HEK293 (cell line): ENCODE results near the gene CD177.

ENCODE experiments used
- CTCF ChIA-PET: fragments of 350-600 bp; formaldehyde crosslinking; extraction: SDS; loops from one replicate; lab custom pipeline; 2021; ENCODE audit warnings: antibody characterized with exemption; lab: Yijun Ruan, JAX
- POLR2A ChIA-PET: fragments of 300-600 bp; formaldehyde crosslinking; extraction: SDS; loops from one replicate; lab custom pipeline; 2020; ENCODE audit warnings: antibody characterized with exemption, inconsistent platforms; lab: Yijun Ruan, JAX
- H3K27ac ChIP-seq: fragments of 200-500 bp; sonication (Bioruptor generic); 2 replicates; pipeline ENCODE4 v1.5.1; 2014; ENCODE audit warnings: low read depth, low read length, control low read depth, inconsistent platforms; ENCODE audit errors: extremely low read depth
- H3K36me3 ChIP-seq, 2 experiments: fragments of 200-500 bp in 1 of 2; sonication (Bioruptor generic) in 1 of 2; 1 replicate in 1 of 2; 2 replicates in 1 of 2; pipeline ENCODE4 v1.5.1; 2014 to 2017; ENCODE audit warnings: inconsistent platforms in 2 of 2, low read length in 2 of 2; ENCODE audit not compliant: control insufficient read depth in 2 of 2, insufficient read depth in 1 of 2
- H3K4me1 ChIP-seq: fragments of 200-500 bp; sonication (Bioruptor generic); 2 replicates; pipeline ENCODE4 v1.5.1; 2014; ENCODE audit warnings: mild to moderate bottlenecking, low read length, inconsistent platforms; ENCODE audit not compliant: control insufficient read depth, insufficient read depth
- H3K4me3 ChIP-seq: 2 replicates; pipeline ENCODE4 v1.5.1; 2011; ENCODE audit warnings: low read depth, mild to moderate bottlenecking, control low read depth, low read length, moderate library complexity
- H3K9me3 ChIP-seq: fragments of 200-500 bp; sonication (Bioruptor generic); 2 replicates; pipeline ENCODE4 v1.5.1; 2014; ENCODE audit warnings: low read depth, low read length, inconsistent platforms; ENCODE audit not compliant: control insufficient read depth, insufficient read depth
- GFI1B ChIP-seq: fragments of 450-650 bp; formaldehyde crosslinking; IDR thresholded peaks from 2 replicates; pipeline ENCODE4 v1.5.1; 2016; ENCODE audit warnings: missing biosample characterization, missing genetic modification characterization
- GLIS1 ChIP-seq: fragments of 450-650 bp; formaldehyde crosslinking; IDR thresholded peaks from 2 replicates; pipeline ENCODE4 v1.5.1; 2016; ENCODE audit warnings: missing biosample characterization, missing genetic modification characterization
- KLF9 ChIP-seq: fragments of 450-650 bp; formaldehyde crosslinking; IDR thresholded peaks from 2 replicates; pipeline ENCODE4 v1.5.1; 2016; ENCODE audit warnings: missing biosample characterization, missing genetic modification characterization, low read depth
- PRDM1 ChIP-seq: fragments of 450-650 bp; formaldehyde crosslinking; IDR thresholded peaks from 2 replicates; pipeline ENCODE4; 2016; ENCODE audit warnings: missing biosample characterization, missing genetic modification characterization
- SALL2 ChIP-seq: fragments of 450-650 bp; formaldehyde crosslinking; IDR thresholded peaks from 2 replicates; pipeline ENCODE4 v1.5.0; 2017; ENCODE audit warnings: missing biosample characterization, mild to moderate bottlenecking, missing genetic modification characterization, borderline replicate concordance
- SCRT2 ChIP-seq: fragments of 450-650 bp; formaldehyde crosslinking; IDR thresholded peaks from 2 replicates; pipeline ENCODE4 v1.5.1; 2016; ENCODE audit warnings: missing biosample characterization, missing genetic modification characterization
- WT1 ChIP-seq: fragments of 450-650 bp; formaldehyde crosslinking; IDR thresholded peaks from 2 replicates; pipeline ENCODE4 v1.5.1; 2016; ENCODE audit warnings: missing biosample characterization, missing genetic modification characterization
- YY1 ChIP-seq: fragments of 450-650 bp; formaldehyde crosslinking; IDR thresholded peaks from 2 replicates; pipeline ENCODE4 v1.5.1; 2018; ENCODE audit warnings: missing biosample characterization, missing genetic modification characterization
- ZFP69B ChIP-seq: fragments of 450-650 bp; formaldehyde crosslinking; IDR thresholded peaks from 2 replicates; pipeline ENCODE4 v1.5.1; 2016; ENCODE audit warnings: missing biosample characterization, missing genetic modification characterization
- ZNF112 ChIP-seq: fragments of 450-650 bp; formaldehyde crosslinking; IDR thresholded peaks from 2 replicates; pipeline ENCODE4 v1.5.0; 2017; ENCODE audit warnings: missing biosample characterization, missing genetic modification characterization
- ZNF18 ChIP-seq: fragments of 450-650 bp; formaldehyde crosslinking; IDR thresholded peaks from 2 replicates; pipeline ENCODE4 v1.5.1; 2016; ENCODE audit warnings: missing biosample characterization, missing genetic modification characterization
- ZNF184 ChIP-seq: fragments of 450-650 bp; IDR thresholded peaks from 2 replicates; pipeline ENCODE4 v1.5.1; 2018; ENCODE audit warnings: missing biosample characterization, mild to moderate bottlenecking, missing genetic modification characterization
- ZNF211 ChIP-seq: fragments of 450-650 bp; formaldehyde crosslinking; IDR thresholded peaks from 2 replicates; pipeline ENCODE4 v1.5.1; 2016; ENCODE audit warnings: low read depth, missing biosample characterization, missing genetic modification characterization
- ZNF239 ChIP-seq: fragments of 450-650 bp; formaldehyde crosslinking; IDR thresholded peaks from 2 replicates; pipeline ENCODE4 v1.5.1; 2016; ENCODE audit warnings: missing biosample characterization, missing genetic modification characterization
- ZNF423 ChIP-seq: fragments of 450-650 bp; formaldehyde crosslinking; IDR thresholded peaks from 2 replicates; pipeline ENCODE4 v1.5.1; 2016; ENCODE audit warnings: missing biosample characterization, missing genetic modification characterization
- ZNF530 ChIP-seq: fragments of 450-650 bp; formaldehyde crosslinking; IDR thresholded peaks from 2 replicates; pipeline ENCODE4 v1.5.1; 2016; ENCODE audit warnings: low read depth, missing biosample characterization, missing genetic modification characterization
- ZNF544 ChIP-seq: fragments of 450-650 bp; formaldehyde crosslinking; IDR thresholded peaks from 2 replicates; pipeline ENCODE4 v1.5.0; 2017; ENCODE audit warnings: missing biosample characterization, missing genetic modification characterization
- ZNF623 ChIP-seq: fragments of 450-650 bp; formaldehyde crosslinking; IDR thresholded peaks from 2 replicates; pipeline ENCODE4 v1.5.1; 2016; ENCODE audit warnings: missing biosample characterization, missing genetic modification characterization
- ZNF670 ChIP-seq: fragments of 450-650 bp; formaldehyde crosslinking; IDR thresholded peaks from 2 replicates; pipeline ENCODE4 v1.5.1; 2016; ENCODE audit warnings: missing biosample characterization, missing genetic modification characterization, low read depth
- ZNF76 ChIP-seq: fragments of 450-650 bp; formaldehyde crosslinking; IDR thresholded peaks from 2 replicates; pipeline ENCODE4; 2016; ENCODE audit warnings: low read depth, missing biosample characterization, missing genetic modification characterization, borderline replicate concordance
- ZNF777 ChIP-seq: fragments of 450-650 bp; formaldehyde crosslinking; IDR thresholded peaks from 2 replicates; pipeline ENCODE4 v1.5.1; 2017; ENCODE audit warnings: missing biosample characterization, missing genetic modification characterization, borderline replicate concordance
- ZNF830 ChIP-seq: fragments of 450-650 bp; IDR thresholded peaks from 2 replicates; pipeline ENCODE4 v1.5.0; 2018; ENCODE audit warnings: missing biosample characterization, missing genetic modification characterization, low read depth, mild to moderate bottlenecking, moderate library complexity
- TF ChIP-seq, protein P1 (sequence below): fragments of 450-650 bp; formaldehyde crosslinking; IDR thresholded peaks from 2 replicates; pipeline ENCODE4 v1.5.1; 2016; ENCODE audit warnings: missing biosample characterization, missing genetic modification characterization
- TF ChIP-seq, protein P2 (sequence below): fragments of 450-650 bp; formaldehyde crosslinking; IDR thresholded peaks from 2 replicates; pipeline ENCODE4 v1.5.1; 2016; ENCODE audit warnings: missing biosample characterization, missing genetic modification characterization
- TF ChIP-seq, protein P3 (sequence below): sonication (generic); formaldehyde crosslinking; IDR thresholded peaks from 2 replicates; pipeline ENCODE4 v1.8.1; 2022; ENCODE audit warnings: mild to moderate bottlenecking, moderate library complexity, missing genetic modification reagents

Gene CD177

DNA sequence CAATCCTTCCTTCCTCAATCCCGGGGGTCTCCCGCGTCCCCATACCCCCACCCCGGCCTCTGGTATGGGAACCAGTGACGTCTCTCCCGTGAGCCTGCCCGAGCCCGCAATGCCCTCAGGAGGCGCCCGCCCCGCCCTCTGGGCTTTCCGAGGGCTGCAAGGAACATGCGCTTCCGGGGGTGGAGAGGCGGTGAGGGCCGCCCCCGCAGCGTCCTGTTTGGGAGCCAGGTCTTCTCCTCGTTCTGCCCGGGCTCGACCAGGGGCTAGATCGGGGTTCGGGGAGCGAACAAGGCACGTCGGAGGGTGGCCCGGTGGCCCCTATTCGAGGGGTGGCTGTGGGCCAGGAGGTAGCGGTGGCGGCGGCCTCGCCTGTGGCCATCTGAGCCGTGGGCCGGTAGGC, 54.6 kb downstream of the CD177 start:
- Histone ChIP-seq H3K4me1 (peaks cover 3% of the 10 kb centered on the region), H3K9me3 (no peaks in the 10 kb centered on the region; the same call in none of the 2 replicates), H3K36me3 (no peaks in the 10 kb centered on the region), H3K27ac (no peak overlapping the region), H3K4me3 (no peak overlapping the region)
- ChIA-PET CTCF (interaction anchor here (1.2 to 5.6 kb wide), 2 partner anchors 18 to 25 kb away, joined by 3 to 33 read pairs; no protein-coding TSS in a partner anchor), POLR2A (no interaction called here)
- TF ChIP-seq KLF9 (tag by site-specific recombination) (no peak), ZNF112 (tag by site-specific recombination) (no peak), SCRT2 (tag by site-specific recombination) (no peak), ZNF423 (tag by site-specific recombination) (no peak), YY1 (tag by site-specific recombination) (no peak), SALL2 (tag by site-specific recombination) (no peak), ZNF777 (no peak), ZNF670 (tag by site-specific recombination) (no peak), WT1 (tag by site-specific recombination) (no peak)
- TF ChIP-seq, protein P1, sequence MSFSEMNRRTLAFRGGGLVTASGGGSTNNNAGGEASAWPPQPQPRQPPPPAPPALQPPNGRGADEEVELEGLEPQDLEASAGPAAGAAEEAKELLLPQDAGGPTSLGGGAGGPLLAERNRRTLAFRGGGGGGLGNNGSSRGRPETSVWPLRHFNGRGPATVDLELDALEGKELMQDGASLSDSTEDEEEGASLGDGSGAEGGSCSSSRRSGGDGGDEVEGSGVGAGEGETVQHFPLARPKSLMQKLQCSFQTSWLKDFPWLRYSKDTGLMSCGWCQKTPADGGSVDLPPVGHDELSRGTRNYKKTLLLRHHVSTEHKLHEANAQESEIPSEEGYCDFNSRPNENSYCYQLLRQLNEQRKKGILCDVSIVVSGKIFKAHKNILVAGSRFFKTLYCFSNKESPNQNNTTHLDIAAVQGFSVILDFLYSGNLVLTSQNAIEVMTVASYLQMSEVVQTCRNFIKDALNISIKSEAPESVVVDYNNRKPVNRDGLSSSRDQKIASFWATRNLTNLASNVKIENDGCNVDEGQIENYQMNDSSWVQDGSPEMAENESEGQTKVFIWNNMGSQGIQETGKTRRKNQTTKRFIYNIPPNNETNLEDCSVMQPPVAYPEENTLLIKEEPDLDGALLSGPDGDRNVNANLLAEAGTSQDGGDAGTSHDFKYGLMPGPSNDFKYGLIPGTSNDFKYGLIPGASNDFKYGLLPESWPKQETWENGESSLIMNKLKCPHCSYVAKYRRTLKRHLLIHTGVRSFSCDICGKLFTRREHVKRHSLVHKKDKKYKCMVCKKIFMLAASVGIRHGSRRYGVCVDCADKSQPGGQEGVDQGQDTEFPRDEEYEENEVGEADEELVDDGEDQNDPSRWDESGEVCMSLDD (tag by site-specific recombination): no peak

- H3K4me1 ChIP-seq: no peaks in the 10 kb centered on the region
- H3K36me3 ChIP-seq: no peaks in the 10 kb centered on the region
- no peaks in the 10 kb centered on the region; the same call in none of the 2 replicates for H3K9me3 ChIP-seq
- H3K4me3 ChIP-seq: no peak overlapping the region
- no peak for TF ChIP-seq ZNF184
- TF ChIP-seq ZNF211 (tag by site-specific recombination): peak; percentile 95
- no peak for TF ChIP-seq YY1 (tag by site-specific recombination)
- TF ChIP-seq, protein P2, sequence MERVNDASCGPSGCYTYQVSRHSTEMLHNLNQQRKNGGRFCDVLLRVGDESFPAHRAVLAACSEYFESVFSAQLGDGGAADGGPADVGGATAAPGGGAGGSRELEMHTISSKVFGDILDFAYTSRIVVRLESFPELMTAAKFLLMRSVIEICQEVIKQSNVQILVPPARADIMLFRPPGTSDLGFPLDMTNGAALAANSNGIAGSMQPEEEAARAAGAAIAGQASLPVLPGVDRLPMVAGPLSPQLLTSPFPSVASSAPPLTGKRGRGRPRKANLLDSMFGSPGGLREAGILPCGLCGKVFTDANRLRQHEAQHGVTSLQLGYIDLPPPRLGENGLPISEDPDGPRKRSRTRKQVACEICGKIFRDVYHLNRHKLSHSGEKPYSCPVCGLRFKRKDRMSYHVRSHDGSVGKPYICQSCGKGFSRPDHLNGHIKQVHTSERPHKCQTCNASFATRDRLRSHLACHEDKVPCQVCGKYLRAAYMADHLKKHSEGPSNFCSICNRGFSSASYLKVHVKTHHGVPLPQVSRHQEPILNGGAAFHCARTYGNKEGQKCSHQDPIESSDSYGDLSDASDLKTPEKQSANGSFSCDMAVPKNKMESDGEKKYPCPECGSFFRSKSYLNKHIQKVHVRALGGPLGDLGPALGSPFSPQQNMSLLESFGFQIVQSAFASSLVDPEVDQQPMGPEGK (tag by site-specific recombination): no peak
- TF ChIP-seq ZNF423 (tag by site-specific recombination): no peak
- TF ChIP-seq ZFP69B (tag by site-specific recombination): no peak
- no peak for TF ChIP-seq ZNF623 (tag by site-specific recombination)
- no peak for TF ChIP-seq ZNF530
- TF ChIP-seq GFI1B: no peak
- TF ChIP-seq ZNF830: no peak
- TF ChIP-seq ZNF239 (tag by site-specific recombination): no peak
- no peak for TF ChIP-seq GLIS1 (tag by site-specific recombination)
- TF ChIP-seq, protein P3, sequence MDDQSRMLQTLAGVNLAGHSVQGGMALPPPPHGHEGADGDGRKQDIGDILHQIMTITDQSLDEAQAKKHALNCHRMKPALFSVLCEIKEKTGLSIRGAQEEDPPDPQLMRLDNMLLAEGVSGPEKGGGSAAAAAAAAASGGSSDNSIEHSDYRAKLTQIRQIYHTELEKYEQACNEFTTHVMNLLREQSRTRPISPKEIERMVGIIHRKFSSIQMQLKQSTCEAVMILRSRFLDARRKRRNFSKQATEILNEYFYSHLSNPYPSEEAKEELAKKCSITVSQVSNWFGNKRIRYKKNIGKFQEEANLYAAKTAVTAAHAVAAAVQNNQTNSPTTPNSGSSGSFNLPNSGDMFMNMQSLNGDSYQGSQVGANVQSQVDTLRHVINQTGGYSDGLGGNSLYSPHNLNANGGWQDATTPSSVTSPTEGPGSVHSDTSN (CRISPR knock-in tag): no peak
- TF ChIP-seq ZNF544 (tag by site-specific recombination): no peak
- no peak for TF ChIP-seq ZNF76
- no peak for TF ChIP-seq ZNF18 (tag by site-specific recombination)
- TF ChIP-seq PRDM1 (tag by site-specific recombination): 0 out of 2 replicates have a peak, but pooled peaks have one; percentile 25
- POLR2A ChIA-PET: no interaction called here
- CTCF ChIA-PET: interaction anchor here (0.6 to 1.6 kb wide), 8 partner anchors 9 to 37 kb away, joined by 3 to 6 read pairs (median 3); no protein-coding TSS in a partner anchor
- H3K27ac ChIP-seq: no peak overlapping the region
Measured at GRCh38 chr19:43409415-43409814, 55.9 kb downstream of the CD177 start.
